Activated gamma-delta T cell treated with anti-CD3 and anti-CD28 coated beads, Interleukin-2, amount 50 U/mL, for 16 hours (primary cell): ENCODE data around the gene SMAD1.
"Not testable (repeated sequence)": the region's sequence is repeated elsewhere in the genome, so short reads cannot be mapped to it uniquely, and the experiment has no call there.

Experiments used
- DNase-seq: peaks from one replicate; pipeline ENCODE4 v3.0.0-alpha.2; 2020; ENCODE audit warnings: low read depth

SMAD1 gene

DNA sequence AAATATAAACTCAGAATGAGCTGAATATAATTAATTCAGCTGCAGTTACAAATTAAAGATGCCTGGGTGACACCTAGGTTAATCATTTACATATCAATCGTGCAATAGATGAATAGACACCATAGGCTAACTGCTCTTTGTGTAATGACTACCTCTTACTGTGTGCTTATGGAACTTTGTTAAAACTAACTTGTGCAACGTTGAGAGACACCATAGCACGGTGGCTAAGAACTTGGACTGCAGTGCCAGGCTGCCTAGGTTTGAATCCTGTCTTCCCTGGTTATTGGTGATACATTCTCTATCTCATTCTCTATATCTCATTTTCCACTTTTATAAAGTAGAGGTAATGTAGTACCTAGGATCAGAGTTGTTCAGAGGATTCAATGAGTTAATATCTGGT is 46.9 kb downstream of the SMAD1 start:
- DNase-seq, result no peak

GRCh38 chr4:145530189-145530588 is 48.5 kb downstream of the SMAD1 start:
- DNase-seq, result no peak

GRCh38 chr4:145530662-145531061 is 49.0 kb downstream of the SMAD1 start:
- no peak for DNase-seq

GRCh38 chr4:145531223-145531622 is 49.6 kb downstream of the SMAD1 start:
- DNase-seq, result no peak

GRCh38 chr4:145531859-145532258 is 50.2 kb downstream of the SMAD1 start:
- no peak for DNase-seq

DNA sequence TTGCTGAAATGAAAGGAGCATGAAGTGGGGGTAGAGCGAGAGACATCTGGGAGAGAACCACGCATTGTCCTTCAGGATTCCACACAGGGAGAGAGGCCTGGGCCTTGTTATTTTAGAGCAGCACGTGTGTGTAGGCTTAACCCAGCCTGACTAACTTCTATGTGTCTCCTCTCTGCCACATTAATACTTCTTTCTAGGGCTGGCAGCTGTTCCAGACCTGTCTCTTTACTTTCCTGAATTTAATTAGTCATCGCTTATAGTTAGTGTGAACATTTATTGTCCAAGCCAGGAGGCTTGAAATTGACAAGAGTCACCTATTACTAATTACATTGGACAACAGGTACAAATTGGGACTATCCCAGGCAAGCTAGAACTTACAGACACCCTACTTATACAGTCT is 51.3 kb downstream of the SMAD1 start:
- DNase-seq, result no peak

DNA sequence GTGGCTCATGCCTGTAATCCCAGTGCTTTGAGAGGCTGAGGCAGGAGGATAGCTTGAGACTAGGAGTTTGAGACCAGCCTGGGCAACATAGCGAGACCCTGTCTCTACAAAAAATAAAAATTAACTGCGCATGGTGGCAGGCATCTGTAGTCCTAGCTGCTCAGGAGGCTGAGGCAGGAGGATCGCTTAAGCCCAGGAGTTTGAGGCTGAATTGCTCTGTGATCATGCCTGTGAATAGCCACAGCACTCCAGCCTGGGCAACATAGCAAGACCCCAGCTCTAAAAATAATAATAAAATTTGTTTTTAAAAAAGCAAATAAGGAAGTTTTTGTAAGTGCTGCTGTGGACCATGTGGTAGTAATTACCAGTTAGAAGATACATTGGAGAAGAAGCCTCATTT is 51.8 kb downstream of the SMAD1 start:
- DNase-seq, result not testable (repeated sequence)

DNA sequence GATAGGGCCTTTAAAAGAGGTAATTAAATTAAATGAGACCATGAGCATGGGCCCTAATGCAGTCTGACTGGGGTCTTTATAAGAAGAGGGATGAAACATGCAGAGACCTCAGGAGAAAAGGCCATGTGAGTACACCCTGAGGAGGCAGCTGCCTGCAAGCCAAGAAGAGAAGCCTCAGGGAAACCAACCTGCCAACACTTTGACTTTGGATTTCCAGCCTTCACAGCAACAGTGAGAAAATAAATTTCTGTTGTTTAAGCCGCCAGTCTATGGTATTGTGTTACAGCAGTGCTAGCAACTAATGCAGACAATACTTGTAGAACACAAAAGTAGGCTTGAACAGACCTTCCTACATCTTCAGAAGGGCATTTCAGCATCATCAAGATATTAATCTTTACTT is 52.3 kb downstream of the SMAD1 start:
- DNase-seq, result no peak

GRCh38 chr4:145535202-145535601 is 53.5 kb downstream of the SMAD1 start:
- DNase-seq, result no peak

GRCh38 chr4:145536044-145536443 is 54.4 kb downstream of the SMAD1 start:
- no peak for DNase-seq

- no peak for DNase-seq
These were observed 56.9 kb downstream of the SMAD1 start for GRCh38 chr4:145538596-145538995.

- no peak for DNase-seq
These were observed 58.0 kb downstream of the SMAD1 start for GRCh38 chr4:145539671-145540070.

DNA sequence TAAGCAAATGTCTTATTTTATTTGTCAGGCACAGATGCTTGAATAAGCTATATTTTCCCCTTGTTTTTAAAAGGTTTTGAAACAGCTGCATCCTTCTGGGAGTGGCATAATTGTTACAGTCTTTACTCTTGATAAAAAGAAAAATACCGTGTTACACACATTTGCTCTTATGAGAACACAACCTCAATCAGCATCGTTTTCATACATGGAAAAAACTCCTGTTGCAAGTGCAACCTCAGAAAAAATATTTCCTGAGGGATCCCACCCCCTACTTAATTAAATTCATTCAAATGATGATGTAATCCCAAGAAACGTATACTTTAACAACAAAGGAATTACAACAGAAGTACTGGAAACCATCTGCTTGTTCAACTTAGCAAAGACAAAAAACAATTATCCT is 58.6 kb downstream of the SMAD1 start:
- no peak for DNase-seq

GRCh38 chr4:145541346-145541745 is 59.7 kb downstream of the SMAD1 start:
- no peak for DNase-seq

GRCh38 chr4:145545031-145545430 is 63.4 kb downstream of the SMAD1 start:
- no peak for DNase-seq

DNA sequence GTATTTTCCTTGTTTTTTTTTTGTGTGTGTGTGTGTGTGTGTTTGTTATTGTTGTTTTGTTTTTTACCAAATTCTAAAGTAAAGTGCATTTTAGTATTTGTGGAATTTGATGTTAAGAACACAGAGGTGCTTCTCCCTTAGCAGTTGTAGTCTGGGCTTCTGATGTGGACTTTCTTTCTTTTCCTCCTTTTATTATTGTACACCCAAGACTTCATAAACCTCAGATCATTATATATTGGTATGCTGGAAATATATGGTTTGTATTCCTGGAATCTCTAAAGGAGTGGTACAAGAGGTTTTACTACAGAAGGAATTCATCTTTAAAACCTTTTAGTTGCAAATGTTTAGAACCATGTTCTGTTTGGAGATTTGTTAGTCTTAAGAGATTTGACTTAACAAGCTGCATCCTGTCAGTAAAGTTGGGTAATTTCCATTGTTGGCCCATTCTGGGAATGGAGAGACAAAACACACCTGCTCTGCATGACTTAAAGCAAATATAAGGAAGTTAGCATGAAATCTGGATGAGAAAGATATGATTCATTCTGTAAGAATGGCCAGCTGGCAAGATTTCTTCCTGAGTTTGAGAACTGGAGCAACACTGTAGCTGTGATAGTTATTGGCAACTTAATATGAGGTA is 64.0 kb downstream of the SMAD1 start:
- no peak for DNase-seq

DNA sequence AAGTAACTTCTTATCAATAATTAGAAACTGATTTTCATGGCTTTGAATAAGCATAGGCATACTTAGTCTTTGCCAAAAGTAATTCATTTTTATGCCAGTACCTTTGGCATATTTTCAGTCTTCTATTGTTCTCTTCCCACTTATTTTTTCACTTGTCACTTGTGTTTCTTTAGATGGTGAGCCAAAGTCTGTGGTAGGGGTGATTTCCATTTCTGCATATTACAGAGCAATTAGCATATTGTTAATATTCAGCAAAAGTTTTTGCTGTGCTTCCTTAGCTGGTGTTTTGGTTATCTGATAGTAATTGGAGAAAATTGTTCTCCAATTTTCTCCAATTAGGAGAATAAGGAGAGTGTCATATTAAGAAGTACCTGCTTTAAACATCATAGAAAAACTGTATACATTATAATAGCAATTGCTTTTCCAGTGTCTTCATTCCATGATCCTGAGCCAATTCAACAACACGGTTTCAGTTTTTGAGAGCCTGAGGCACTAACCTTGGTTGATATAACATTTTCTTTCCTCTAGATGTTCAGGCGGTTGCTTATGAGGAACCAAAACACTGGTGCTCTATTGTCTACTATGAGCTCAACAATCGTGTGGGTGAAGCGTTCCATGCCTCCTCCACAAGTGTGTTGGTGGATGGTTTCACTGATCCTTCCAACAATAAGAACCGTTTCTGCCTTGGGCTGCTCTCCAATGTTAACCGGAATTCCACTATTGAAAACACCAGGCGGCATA is 64.7 kb downstream of the SMAD1 start:
- no peak for DNase-seq

GRCh38 chr4:145551660-145552059 is 70.0 kb downstream of the SMAD1 start:
- DNase-seq, result no peak

GRCh38 chr4:145552181-145552822 is 70.6 kb downstream of the SMAD1 start:
- no peak for DNase-seq

GRCh38 chr4:145553375-145553774 is 71.7 kb downstream of the SMAD1 start:
- DNase-seq, result no peak

GRCh38 chr4:145554691-145555090 is 73.0 kb downstream of the SMAD1 start:
- DNase-seq, result no peak

DNA sequence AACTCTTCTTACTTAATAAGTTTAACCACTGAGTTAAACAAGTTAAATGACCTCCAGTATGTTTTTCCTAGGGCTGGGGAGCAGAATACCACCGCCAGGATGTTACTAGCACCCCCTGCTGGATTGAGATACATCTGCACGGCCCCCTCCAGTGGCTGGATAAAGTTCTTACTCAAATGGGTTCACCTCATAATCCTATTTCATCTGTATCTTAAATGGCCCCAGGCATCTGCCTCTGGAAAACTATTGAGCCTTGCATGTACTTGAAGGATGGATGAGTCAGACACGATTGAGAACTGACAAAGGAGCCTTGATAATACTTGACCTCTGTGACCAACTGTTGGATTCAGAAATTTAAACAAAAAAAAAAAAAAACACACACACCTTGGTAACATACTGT is 76.1 kb downstream of the SMAD1 start:
- DNase-seq, result peak; percentile 1

- DNase-seq, result no peak
These were observed 81.8 kb downstream of the SMAD1 start for GRCh38 chr4:145563293-145563985.
